Heart right ventricle (tissue), 16 donors: ENCODE results near the gene TCF12. TPM values are rescaled to one million over a fixed set of nuclear protein-coding genes. Genes with fewer than 3 reads are reported as not detected.
A peak's percentile ranks its signal among the peaks of the same experiment; 100 is the strongest.

ENCODE experiments used
- ATAC-seq, 8 donors: fragments of 200-7000 bp; cut with Tn5 transposase; one replicate each; pipeline ENCODE4 v1.9.1; 2020; ENCODE audit warnings: mild to moderate bottlenecking in 8 of 8, moderate library complexity in 8 of 8, moderate number of reproducible peaks in 1 of 8
- DNase-seq, 2 donors: peaks; one replicate each; pipeline ENCODE4 v3.0.0-alpha.2; 2020
- H3K27ac ChIP-seq, 10 donors: fragments of 200-600 bp; sonication (generic) in 2 of 10; one replicate each; pipeline versions ENCODE4 v1.5.0 to v1.8.0; 2020 to 2022; ENCODE audit warnings: mild to moderate bottlenecking in 3 of 10
- H3K27me3 ChIP-seq, 7 donors: fragments of 200-600 bp; one replicate each; pipeline ENCODE4 v1.8.0; 2021 to 2022; ENCODE audit warnings: mild to moderate bottlenecking in 2 of 7
- H3K36me3 ChIP-seq, 9 donors: fragments of 200-600 bp; sonication (generic) in 1 of 9; one replicate each; pipeline versions ENCODE4 v1.5.0 to v1.8.0; 2020 to 2022; ENCODE audit warnings: mild to moderate bottlenecking in 2 of 9
- H3K4me1 ChIP-seq, 9 donors: fragments of 200-600 bp; sonication (generic) in 1 of 9; one replicate each; pipeline versions ENCODE4 v1.5.0 to v1.8.0; 2020 to 2022; ENCODE audit warnings: mild to moderate bottlenecking in 4 of 9
- H3K4me3 ChIP-seq, 10 donors: fragments of 200-600 bp; sonication (generic) in 2 of 10; one replicate each; pipeline versions ENCODE4 v1.5.0 to v1.8.0; 2020 to 2022; ENCODE audit warnings: mild to moderate bottlenecking in 7 of 10, moderate library complexity in 2 of 10
- H3K9me3 ChIP-seq, 11 donors: fragments of 200-600 bp in 10 of 11; sonication (generic) in 2 of 11; one replicate each; pipeline versions ENCODE4 v1.5.0 to v1.8.0; 2013 to 2022; ENCODE audit warnings: mild to moderate bottlenecking in 2 of 11, control low read depth in 1 of 11, moderate library complexity in 1 of 11
- CTCF ChIP-seq, 9 donors: fragments of 200-600 bp; sonication (generic) in 2 of 9; IDR thresholded peaks; one replicate each; pipeline versions ENCODE4 v1.5.0 to v1.8.0; 2021 to 2022; ENCODE audit warnings: antibody characterized with exemption in 9 of 9, mild to moderate bottlenecking in 5 of 9, moderate library complexity in 1 of 9
- WGBS, 2 donors: extraction: QIAGEN DNeasy Blood & Tissue Kit; methylation state at CpG; one replicate each; pipeline ENCODE4 v1.1.7; 2013; ENCODE audit warnings: inconsistent platforms in 1 of 2; 5-methylcytosine and 5-hydroxymethylcytosine counted together
- intact Hi-C, 10 donors: fragments of 100-400 bp; cut with DNase I; formaldehyde crosslinking; loops; one replicate each; pipeline versions ENCODE4 v1.11.1 to v1.14.2; 2022
- polyA plus RNA-seq, 2 donors: library from polyadenylated mRNA; stranded (reverse); fragments of 200-250 nt; gene quantifications; one replicate each; pipeline ENCODE4 v1.2.3, GENCODE V29; 2013
- total RNA-seq, 10 donors: library from RNA; stranded (reverse); fragmentation: NEBNext Ultra II Directional in 3 of 10; extraction: Animal tissue kit (Norgen Biotek cat#: 25700) in 3 of 10; gene quantifications; one replicate each; pipeline versions ENCODE4 v1.2.1 to v1.2.4, GENCODE V29; 2021 to 2023
- donor health status: Arrhythmogenic right ventricular cardiomyopathy.
- donor health status: ischemic (EF 13 %, LVEDD 7.1; RV severe dilation, severe dysfunction).
- donor health status: healthy with polysubstance abuse.
- donor health status: DM: no; HTN: yes; CAD: no.
- donor health status: DM: no; HTN: no; CAD: no.
- donor health status: ischemic (EF 25% LVEDD 6.9; RV normal size, moderate dysfunction).
- donor health status: ischemic (EF 25% LVEDD 5.7; RV mildly dilated, moderate dysfunction).
- donor health status: healthy.
- donor health status: DM: yes; HTN: yes; CAD: no.
- donor health status: Ischemic cardiomyopathy.
- donor health status: ischemic (EF 35%, LVEDD 5.7; RV mildly dilated, moderate dysfunction).
- donor health status: nonischemic (EF 11% LVEDD 7.7; RV severe dilation, severe dysfunction).
- donor health status: DM: yes; HTN: yes; CAD: no.
- donor health status: PGD.
- donor health status: ischemic (EF 29% LVEDD 5.4; RV normal size, mild dysfunction).
- donor health status: nonischemic (EF 23%, LVEDD 6.1; RV moderate dilation, normal function).

The TCF12 gene
- total and polyA plus RNA-seq, 12 donors, result 8.7 to 55.7 (median 38.4) TPM

GRCh38 chr15:57217778-57218598 lies 299.5 kb downstream of the TCF12 start:
- Histone ChIP-seq H3K36me3 (no peaks in the 10 kb centered on the region), H3K4me3 (no peak overlapping the region), H3K27me3 (no peaks in the 10 kb centered on the region), H3K27ac (peak overlapping the region in 4 of 10 donors; percentile 2 to 32 (median 22)), H3K9me3 (no peaks in the 10 kb centered on the region), H3K4me1 (peaks cover 0 to 83% (median 48%) of the 10 kb centered on the region in 9 donors)
- DNase-seq (no peak), ATAC-seq (peak in 1 of 8 donors; percentile 29)
- intact Hi-C loops, result loop anchor here in 9 of 10 donors (5.0 to 10.0 kb wide), 8 partner anchors 71 to 723 kb away; partner anchors contain the start of gene TCF12 (in 6 of the 9)
- 51 to 62% methylated on average over 7 of the region's 7 CpGs for WGBS, 2 donors
- no peak for TF ChIP-seq CTCF (IDR thresholded peaks at IDR 0.05)

GRCh38 chr15:57218826-57219576 lies 300.6 kb downstream of the TCF12 start:
- intact Hi-C loops, result loop anchor here in 9 of 10 donors (5.0 to 10.0 kb wide), 8 partner anchors 72 to 724 kb away; partner anchors contain the start of gene TCF12 (in 6 of the 9)
- Histone ChIP-seq H3K4me3 (peak overlapping the region in 6 of 10 donors; percentile 20 to 36 (median 32)), H3K9me3 (no peaks in the 10 kb centered on the region), H3K36me3 (no peaks in the 10 kb centered on the region), H3K4me1 (peaks cover 0 to 75% (median 43%) of the 10 kb centered on the region in 9 donors), H3K27me3 (no peaks in the 10 kb centered on the region), H3K27ac (peak overlapping the region in 3 of 10 donors; percentile 2 to 16 (median 15))
- DNase-seq (no peak), ATAC-seq (peak in 3 of 8 donors; percentile 33 to 48 (median 38))
- 79 to 80% methylated on average over 2 of the region's 2 CpGs for WGBS, 2 donors
- no peak for TF ChIP-seq CTCF (IDR thresholded peaks at IDR 0.05)

- H3K4me1 ChIP-seq, result peaks cover 0 to 64% (median 41%) of the 10 kb centered on the region in 9 donors
- no peaks in the 10 kb centered on the region for H3K9me3 ChIP-seq
- WGBS, 2 donors, result 69 to 76% methylated on average over 2 of the region's 2 CpGs
- DNase-seq, result no peak
- H3K4me3 ChIP-seq, result peak overlapping the region in 6 of 10 donors; percentile 20 to 36 (median 32)
- H3K36me3 ChIP-seq, result no peaks in the 10 kb centered on the region
- peak in 3 of 8 donors; percentile 35 to 49 (median 36) for ATAC-seq
- H3K27ac ChIP-seq, result peak overlapping the region in 5 of 10 donors; percentile 0 to 27 (median 16)
- H3K27me3 ChIP-seq, result no peaks in the 10 kb centered on the region
- intact Hi-C loops, result no loop called here
- no peak for TF ChIP-seq CTCF (IDR thresholded peaks at IDR 0.05)
Measured at GRCh38 chr15:57220205-57220604, 301.8 kb downstream of the TCF12 start.

- TF ChIP-seq CTCF (IDR thresholded peaks at IDR 0.05), result no peak
- Histone ChIP-seq H3K9me3 (no peaks in the 10 kb centered on the region), H3K27me3 (no peaks in the 10 kb centered on the region), H3K27ac (peak overlapping the region in 1 of 10 donors; percentile 16), H3K36me3 (no peaks in the 10 kb centered on the region), H3K4me1 (peaks cover 0 to 56% (median 32%) of the 10 kb centered on the region in 9 donors), H3K4me3 (peak overlapping the region in 3 of 10 donors; percentile 32 to 36 (median 32))
- DNase-seq, result no peak
- ATAC-seq, result no peak
- 0 to 45% methylated on average over 1 of the region's 1 CpG for WGBS, 2 donors
- intact Hi-C loops, result no loop called here
Measured at GRCh38 chr15:57221134-57221533, 302.7 kb downstream of the TCF12 start.
